Stomach smooth muscle (tissue), 2 donors: ENCODE results near the gene SCGB1C1.
"Not testable (repeated sequence)": the region's sequence is repeated elsewhere in the genome, so short reads cannot be mapped to it uniquely, and the experiment has no call there.

Experiments used
- H3K27ac ChIP-seq: one replicate; pipeline ENCODE4 v1.7.0; 2013; ENCODE audit warnings: mild to moderate bottlenecking, low read length, inconsistent platforms
- H3K27me3 ChIP-seq, 2 donors: one replicate each; pipeline ENCODE4 v1.7.0; 2013; ENCODE audit warnings: low read length in 2 of 2; ENCODE audit not compliant: insufficient read depth in 2 of 2, control insufficient read depth in 1 of 2
- H3K36me3 ChIP-seq, 2 donors: one replicate each; pipeline ENCODE4 v1.7.0; 2013; ENCODE audit warnings: low read length in 2 of 2; ENCODE audit not compliant: control insufficient read depth in 2 of 2, insufficient read depth in 2 of 2
- H3K4me1 ChIP-seq: one replicate; pipeline ENCODE4 v1.7.0; 2013; ENCODE audit warnings: low read length; ENCODE audit not compliant: control insufficient read depth, insufficient read depth
- H3K4me3 ChIP-seq, 2 donors: one replicate each; pipeline ENCODE4 v1.7.0; 2013; ENCODE audit warnings: low read length in 2 of 2
- H3K9ac ChIP-seq, 2 donors: one replicate each; pipeline ENCODE4 v1.7.0; 2013; ENCODE audit warnings: low read length in 2 of 2, mild to moderate bottlenecking in 1 of 2
- H3K9me3 ChIP-seq, 2 donors: one replicate each; pipeline ENCODE4 v1.7.0; 2013; ENCODE audit warnings: low read length in 2 of 2; ENCODE audit not compliant: control insufficient read depth in 2 of 2
- donor health status: healthy.
- donor health status: Pancreatic carcinoma.

The SCGB1C1 gene

DNA sequence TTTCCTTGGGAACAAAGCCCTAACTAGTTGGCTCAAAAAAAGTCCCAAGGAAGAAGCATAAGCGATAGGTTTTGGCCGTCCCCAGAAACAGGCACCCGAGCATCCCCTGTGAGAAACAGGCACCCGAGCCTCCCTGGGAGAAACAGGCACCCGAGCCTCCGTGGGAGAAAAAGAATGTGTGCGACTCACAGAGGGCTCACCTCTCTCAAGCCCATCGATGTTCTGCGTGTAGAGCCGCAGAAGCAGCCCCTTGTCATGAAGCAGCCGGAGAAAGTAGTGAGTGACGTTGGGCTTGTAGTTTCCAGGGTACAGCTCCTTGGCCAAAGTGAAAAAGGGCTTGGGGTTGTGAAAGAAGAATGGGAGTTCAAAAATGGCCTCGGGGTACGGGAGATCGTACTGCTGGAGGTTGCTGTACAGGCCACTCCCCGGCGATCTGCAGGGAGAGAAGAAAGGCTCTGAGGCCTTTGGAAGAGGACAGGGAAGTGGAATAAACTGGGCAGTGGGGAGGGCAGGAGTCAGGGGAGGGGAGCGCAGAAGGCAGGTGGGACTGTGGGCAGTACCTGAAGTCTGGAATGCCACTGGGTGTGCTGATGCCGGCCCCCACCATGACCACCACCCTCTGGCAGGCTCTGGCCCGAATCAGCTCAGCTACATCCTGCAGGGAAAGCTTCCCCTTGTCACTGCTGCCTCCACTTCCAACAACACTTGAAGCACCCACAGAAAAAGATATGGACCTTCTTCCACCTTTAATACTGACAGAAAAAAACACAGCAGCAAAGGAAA lies 40.1 kb downstream of the SCGB1C1 start:
- peaks cover 0 to 3% of the 10 kb centered on the region in 2 donors for H3K36me3 ChIP-seq
- no peak overlapping the region for H3K27ac ChIP-seq
- no peak overlapping the region for H3K9ac ChIP-seq
- peaks cover 9% of the 10 kb centered on the region for H3K4me1 ChIP-seq
- H3K9me3 ChIP-seq, result no peaks in the 10 kb centered on the region
- no peaks in the 10 kb centered on the region for H3K27me3 ChIP-seq
- no peak overlapping the region for H3K4me3 ChIP-seq

- Histone ChIP-seq H3K9ac (peak overlapping the region; percentile 85 to 93), H3K4me1 (peaks cover 9% of the 10 kb centered on the region), H3K27me3 (no peaks in the 10 kb centered on the region), H3K36me3 (peaks cover 0 to 5% of the 10 kb centered on the region in 2 donors), H3K27ac (peak overlapping the region; percentile 79), H3K9me3 (no peaks in the 10 kb centered on the region), H3K4me3 (peak overlapping the region; percentile 92)
These were observed 42.3 kb downstream of the SCGB1C1 start for GRCh38 chr11:235180-235579.

- Histone ChIP-seq H3K36me3 (peaks cover 0 to 2% of the 10 kb centered on the region in 2 donors), H3K4me3 (peak overlapping the region; percentile 92), H3K9me3 (no peaks in the 10 kb centered on the region), H3K27ac (peak overlapping the region; percentile 79), H3K9ac (peak overlapping the region; percentile 85 to 93), H3K4me1 (peaks cover 9% of the 10 kb centered on the region), H3K27me3 (no peaks in the 10 kb centered on the region)
These were observed 42.7 kb downstream of the SCGB1C1 start for GRCh38 chr11:235609-235996.

DNA sequence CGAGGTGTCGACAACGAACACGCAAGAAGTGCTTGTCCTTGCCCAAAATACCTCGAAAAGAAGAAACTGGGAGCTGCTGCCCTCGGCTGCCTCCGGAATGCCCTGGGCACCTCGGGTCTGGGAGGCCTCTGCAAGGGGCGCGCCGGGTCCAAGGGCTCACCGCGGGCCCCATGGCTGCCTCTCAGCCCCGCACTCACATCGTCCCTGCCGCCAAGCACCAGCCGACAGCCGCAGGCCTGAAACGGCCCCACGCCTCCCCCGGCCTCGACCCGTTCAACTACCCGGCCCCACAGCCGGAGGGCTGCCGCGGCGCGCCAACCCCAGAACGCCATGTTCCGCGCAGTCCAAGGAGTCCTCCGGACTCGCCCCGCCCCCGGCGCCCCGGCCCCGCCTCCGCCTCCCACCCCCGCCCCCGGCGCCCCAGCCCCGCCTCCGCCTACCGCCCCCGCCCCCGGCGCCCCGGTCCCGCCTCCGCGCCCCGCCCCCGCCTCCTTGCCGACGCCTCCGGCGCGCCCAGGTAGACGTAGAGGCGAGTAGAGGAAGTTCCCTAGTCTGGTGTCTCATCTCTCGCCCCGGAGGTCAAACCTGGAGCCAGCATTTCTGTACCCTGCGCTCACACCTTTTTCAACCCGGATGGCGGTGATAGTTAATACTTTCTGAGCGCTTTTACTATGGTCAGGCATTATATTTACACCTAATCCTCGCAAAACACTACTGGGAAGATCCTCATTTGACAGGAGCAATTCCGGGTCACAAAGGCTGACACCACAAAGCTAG lies 43.3 kb downstream of the SCGB1C1 start, which contains the start of gene SIRT3:
TSS of gene SIRT3 (minus strand) at position 346 of the 777 bp plus-strand sequence. CDS start at position 332, 14 bp downstream.
- Histone ChIP-seq H3K27me3 (no peaks in the 10 kb centered on the region), H3K36me3 (peaks cover 2% of the 10 kb centered on the region in 2 donors), H3K9ac (peak within 1 kb of the TSS; percentile 93 to 96), H3K4me3 (peak within 1 kb of the TSS; percentile 94 to 96), H3K4me1 (peaks cover 9% of the 10 kb centered on the region), H3K27ac (peak within 1 kb of the TSS; percentile 89), H3K9me3 (no peaks in the 10 kb centered on the region)

DNA sequence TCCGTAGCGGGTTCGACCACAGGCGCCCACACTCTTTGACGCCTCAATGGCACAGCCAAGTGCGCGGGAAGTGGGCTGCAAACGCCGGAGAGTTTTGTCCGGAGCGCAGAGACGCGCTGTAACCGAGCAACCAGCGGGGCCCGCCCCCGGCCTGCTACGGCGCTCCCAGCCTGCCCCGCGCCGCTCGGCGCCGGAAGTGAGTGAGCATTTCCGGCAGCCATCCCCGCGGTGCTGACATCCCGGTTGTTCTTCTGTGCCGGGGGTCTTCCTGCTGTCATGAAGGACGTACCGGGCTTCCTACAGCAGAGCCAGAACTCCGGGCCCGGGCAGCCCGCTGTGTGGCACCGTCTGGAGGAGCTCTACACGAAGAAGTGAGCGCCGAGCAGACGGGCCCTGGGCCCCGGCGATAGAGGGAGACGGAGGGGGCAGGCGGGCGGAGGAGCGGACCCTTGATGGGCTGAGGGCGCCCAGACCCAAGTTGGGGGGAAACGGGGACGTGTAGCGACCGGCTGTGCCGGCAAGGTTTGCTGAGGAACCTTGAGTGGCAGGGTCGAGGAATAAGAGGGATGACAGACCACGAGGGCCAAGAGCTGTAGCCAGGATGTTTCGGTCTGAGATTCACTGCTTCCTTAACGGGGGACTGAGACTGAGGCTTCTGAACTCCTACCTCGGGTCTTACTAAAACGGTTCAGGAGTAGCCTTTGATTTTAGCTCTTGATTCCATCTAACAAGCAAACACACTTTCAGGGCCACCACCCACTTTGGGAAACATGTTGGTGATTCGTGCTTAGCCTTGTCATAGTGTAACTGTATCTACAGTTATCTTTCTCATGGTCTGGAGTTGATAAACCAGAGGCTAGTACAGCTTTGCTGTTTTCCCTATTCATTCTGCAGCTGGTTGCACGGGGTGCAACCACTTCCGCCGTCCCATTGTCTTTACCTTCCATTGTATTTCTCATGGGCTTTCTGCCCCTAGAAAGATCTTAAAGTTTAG lies 44.2 kb downstream of the SCGB1C1 start, which contains the start of gene PSMD13:
TSS of gene PSMD13 (plus strand) at position 203 of the 994 bp plus-strand sequence. CDS start at position 277, 74 bp downstream.
- Histone ChIP-seq H3K27ac (peak within 1 kb of the TSS; percentile 89), H3K4me1 (peaks cover 9% of the 10 kb centered on the region), H3K4me3 (peak within 1 kb of the TSS; percentile 94 to 96), H3K9me3 (no peaks in the 10 kb centered on the region), H3K36me3 (peaks cover 2 to 7% of the 10 kb centered on the region in 2 donors), H3K27me3 (no peaks in the 10 kb centered on the region), H3K9ac (peak within 1 kb of the TSS; percentile 93 to 96)

- not testable (repeated sequence) for H3K9me3 ChIP-seq, H3K27ac ChIP-seq, H3K27me3 ChIP-seq, H3K4me3 ChIP-seq, H3K9ac ChIP-seq, H3K4me1 ChIP-seq
- peaks cover 10% of the 10 kb centered on the region in 2 donors for H3K36me3 ChIP-seq
These were observed 45.5 kb downstream of the SCGB1C1 start for GRCh38 chr11:238346-238745.

- peaks cover 7% of the 10 kb centered on the region for H3K4me1 ChIP-seq
- no peak overlapping the region for H3K9ac ChIP-seq
- H3K9me3 ChIP-seq, result no peaks in the 10 kb centered on the region
- peaks cover 19 to 24% of the 10 kb centered on the region in 2 donors for H3K36me3 ChIP-seq
- H3K4me3 ChIP-seq, result no peak overlapping the region
- H3K27me3 ChIP-seq, result no peaks in the 10 kb centered on the region
- no peak overlapping the region for H3K27ac ChIP-seq
These were observed 47.4 kb downstream of the SCGB1C1 start for GRCh38 chr11:240315-240714.

GRCh38 chr11:241634-242033 lies 48.8 kb downstream of the SCGB1C1 start:
- H3K27ac ChIP-seq, result no peak overlapping the region
- H3K9ac ChIP-seq, result no peak overlapping the region
- H3K36me3 ChIP-seq, result peaks cover 31 to 36% of the 10 kb centered on the region in 2 donors
- H3K4me1 ChIP-seq, result peaks cover 2% of the 10 kb centered on the region
- no peak overlapping the region for H3K4me3 ChIP-seq
- H3K9me3 ChIP-seq, result no peaks in the 10 kb centered on the region
- no peaks in the 10 kb centered on the region for H3K27me3 ChIP-seq
